Measurements from ENCODE around the gene CRYBB3. TPM values are rescaled to one million over a fixed set of nuclear protein-coding genes. Genes with fewer than 3 reads are reported as not detected.

CRYBB3 gene
- polyA plus RNA-seq, 1 donor (not counting 4 experiments of a cell fraction or from before 2014, with no cell fraction given): not detected

- no peak for FAIRE-seq
- dilution Hi-C loops (cut with MboI; ENCODE audit: extremely low pct_ligation_motif_present, low sequenced_read_pairs): no loop called here
These were observed 11.1 kb downstream of the CRYBB3 start for GRCh38 chr22:25210793-25211192.

GRCh38 chr22:25212337-25212736, 12.7 kb downstream of the CRYBB3 start:
- H3K27ac ChIP-seq (ENCODE audit: control insufficient read depth, insufficient read depth, low read length): no peak overlapping the region
- H3K9me3 ChIP-seq (ENCODE audit: control insufficient read depth, low read depth, low read length): no peaks in the 10 kb centered on the region
- H3K9me1 ChIP-seq (ENCODE audit: control insufficient read depth, extremely low read depth, insufficient read depth, low read length): no peaks in the 10 kb centered on the region
- H2AFZ ChIP-seq (ENCODE audit: control insufficient read depth, low read length): no peak overlapping the region
- no peaks in the 10 kb centered on the region for H4K20me1 ChIP-seq (ENCODE audit: control insufficient read depth, extremely low read depth, insufficient read depth, low read length)
- no peak overlapping the region for H3K4me3 ChIP-seq (ENCODE audit: control insufficient read depth in 2 of 3, extremely low read depth in 1 of 3, insufficient read depth in 2 of 3, low read depth in 1 of 3, low read length in 3 of 3)
- no peak for FAIRE-seq
- H3K4me2 ChIP-seq (ENCODE audit: control insufficient read depth, extremely low read depth, insufficient read depth, low read depth, low read length): no peak overlapping the region
- H3K4me1 ChIP-seq (ENCODE audit: control insufficient read depth, extremely low read depth, insufficient read depth, low read length): no peaks in the 10 kb centered on the region
- no peak for DNase-seq (ENCODE audit: low read depth, low spot score)
- H3K9ac ChIP-seq (ENCODE audit: control insufficient read depth, extremely low read depth, insufficient read depth, low read length): no peak overlapping the region
- no peaks in the 10 kb centered on the region for H3K36me3 ChIP-seq (ENCODE audit: control insufficient read depth in 2 of 2, extremely low read depth in 1 of 2, insufficient read depth in 2 of 2, low read length in 2 of 2)
- dilution Hi-C loops (cut with MboI; ENCODE audit: extremely low pct_ligation_motif_present, low sequenced_read_pairs): no loop called here
- H3K27me3 ChIP-seq (ENCODE audit: control insufficient read depth, extremely low read depth, insufficient read depth, low read length): peaks cover 3% of the 10 kb centered on the region
- no peak for TF ChIP-seq CTCF (optimal IDR thresholded peaks at IDR 0.05 in 1 of 3, IDR thresholded peaks at IDR 0.05 in 1 of 3, conservative IDR thresholded peaks at IDR 0.05 in 1 of 3; ENCODE audit: extremely low read depth in 1 of 3, insufficient read depth in 2 of 3, low read length in 3 of 3)
- TF ChIP-seq EZH2 (IDR thresholded peaks at IDR 0.05; ENCODE audit: low read length): no peak
- no peaks in the 10 kb centered on the region for H3K79me2 ChIP-seq (ENCODE audit: control insufficient read depth, insufficient read depth, low read length)

More at GRCh38 chr22:25210793-25211192, 11.1 kb downstream of the CRYBB3 start:
- peaks cover 0 to 1% of the 10 kb centered on the region in 2 experiments for H3K36me3 ChIP-seq (ENCODE audit: control insufficient read depth in 2 of 2, extremely low read depth in 1 of 2, insufficient read depth in 2 of 2, low read length in 2 of 2)
- no peaks in the 10 kb centered on the region for H3K9me3 ChIP-seq (ENCODE audit: control insufficient read depth, low read depth, low read length)
- no peaks in the 10 kb centered on the region for H3K9me1 ChIP-seq (ENCODE audit: control insufficient read depth, extremely low read depth, insufficient read depth, low read length)
- H3K4me1 ChIP-seq (ENCODE audit: control insufficient read depth, extremely low read depth, insufficient read depth, low read length): no peaks in the 10 kb centered on the region
- H3K4me3 ChIP-seq (ENCODE audit: control insufficient read depth in 2 of 3, extremely low read depth in 1 of 3, insufficient read depth in 2 of 3, low read depth in 1 of 3, low read length in 3 of 3): no peak overlapping the region
- no peak overlapping the region for H3K4me2 ChIP-seq (ENCODE audit: control insufficient read depth, extremely low read depth, insufficient read depth, low read depth, low read length)
- no peak overlapping the region for H3K27ac ChIP-seq (ENCODE audit: control insufficient read depth, insufficient read depth, low read length)
- no peak overlapping the region for H3K9ac ChIP-seq (ENCODE audit: control insufficient read depth, extremely low read depth, insufficient read depth, low read length)
- no peaks in the 10 kb centered on the region for H4K20me1 ChIP-seq (ENCODE audit: control insufficient read depth, extremely low read depth, insufficient read depth, low read length)
- no peaks in the 10 kb centered on the region for H3K27me3 ChIP-seq (ENCODE audit: control insufficient read depth, extremely low read depth, insufficient read depth, low read length)
- DNase-seq (ENCODE audit: low read depth, low spot score): no peak
- no peak overlapping the region for H2AFZ ChIP-seq (ENCODE audit: control insufficient read depth, low read length)
- TF ChIP-seq EZH2 (IDR thresholded peaks at IDR 0.05; ENCODE audit: low read length) (no peak), CTCF (optimal IDR thresholded peaks at IDR 0.05 in 1 of 3, IDR thresholded peaks at IDR 0.05 in 1 of 3, conservative IDR thresholded peaks at IDR 0.05 in 1 of 3; ENCODE audit: extremely low read depth in 1 of 3, insufficient read depth in 2 of 3, low read length in 3 of 3) (no peak)
- H3K79me2 ChIP-seq (ENCODE audit: control insufficient read depth, insufficient read depth, low read length): no peaks in the 10 kb centered on the region
